Globus pallidus (tissue), 1 donor: ENCODE measurements around the gene TET1.
A peak's percentile ranks its signal among the peaks of the same experiment; 100 is the strongest.
"Not testable (repeated sequence)": the region's sequence is repeated elsewhere in the genome, so short reads cannot be mapped to it uniquely, and the experiment has no call there.

Source experiments
- DNase-seq: peaks from one replicate; pipeline ENCODE4 v3.0.0-alpha.2; 2015; ENCODE audit warnings: low spot score

TET1 gene

GRCh38 chr10:68560186-68560942 lies at the start of gene TET1:
TSS of gene TET1 (plus strand) at chr10:68560337. CDS start at chr10:68572339, 12,002 bp downstream.
- DNase-seq = peak; percentile 11

DNA sequence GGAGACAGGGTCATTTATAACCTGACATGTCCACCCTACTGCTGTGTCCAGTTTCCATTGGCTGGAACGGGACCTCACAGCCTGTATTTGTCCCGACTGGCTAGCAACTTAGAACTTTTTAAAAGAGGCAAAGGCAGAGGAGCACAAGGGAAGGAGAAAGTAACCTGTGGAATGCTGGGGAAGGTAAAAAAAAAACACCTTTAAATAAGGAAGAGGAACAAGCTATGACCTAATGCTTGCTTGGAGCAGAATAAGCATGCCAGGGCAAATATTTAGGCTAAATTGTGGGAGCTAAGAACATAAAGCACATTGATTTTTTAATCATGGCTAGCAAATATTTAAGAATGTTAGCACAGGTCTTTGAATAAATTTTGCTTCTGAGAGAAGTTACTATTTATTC lies 43.9 kb upstream of the TET1 start:
- not testable (repeated sequence) for DNase-seq

GRCh38 chr10:68516766-68517165 lies 43.4 kb upstream of the TET1 start:
- no peak for DNase-seq

GRCh38 chr10:68517188-68517587 lies 42.9 kb upstream of the TET1 start:
- no peak for DNase-seq

GRCh38 chr10:68518609-68519008 lies 41.5 kb upstream of the TET1 start:
- DNase-seq = not testable (repeated sequence)

GRCh38 chr10:68525490-68526038 lies 34.6 kb upstream of the TET1 start:
- DNase-seq = not testable (repeated sequence)

- no peak for DNase-seq
Measured at GRCh38 chr10:68526634-68527307, 33.4 kb upstream of the TET1 start.

- no peak for DNase-seq
Measured at GRCh38 chr10:68536973-68537372, 23.2 kb upstream of the TET1 start.

GRCh38 chr10:68537796-68538195 lies 22.3 kb upstream of the TET1 start:
- no peak for DNase-seq

GRCh38 chr10:68543004-68543918 lies 16.9 kb upstream of the TET1 start:
- no peak for DNase-seq

- DNase-seq = peak; percentile 62
Measured at GRCh38 chr10:68550747-68551411, 9.3 kb upstream of the TET1 start.

GRCh38 chr10:68553138-68553537 lies 7.0 kb upstream of the TET1 start:
- DNase-seq = no peak

- DNase-seq = no peak
Measured at GRCh38 chr10:68553599-68553998, 6.5 kb upstream of the TET1 start.

DNA sequence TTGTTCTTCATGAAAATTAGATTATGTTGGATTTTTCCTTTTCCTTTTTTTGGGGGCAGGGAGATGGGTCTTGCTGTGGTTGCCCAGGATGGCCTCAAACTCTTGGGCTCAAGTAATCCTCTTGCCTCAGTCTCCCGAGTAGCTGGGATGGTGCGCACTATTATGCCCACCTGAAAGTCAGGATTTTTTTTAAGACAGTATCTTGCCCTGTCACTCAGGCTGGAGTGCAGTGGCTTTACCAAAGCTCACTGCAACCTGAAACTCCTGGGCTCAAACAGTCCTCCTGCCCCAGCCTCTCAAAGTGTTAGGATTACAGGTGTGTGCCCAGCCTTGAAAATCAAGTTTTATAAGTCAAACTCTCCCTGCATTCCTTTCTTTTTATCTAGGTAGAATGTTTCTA lies 1.7 kb upstream of the TET1 start:
- DNase-seq = no peak

- no peak for DNase-seq
Measured at GRCh38 chr10:68559251-68559650, 886 bp upstream of the TET1 start.

DNA sequence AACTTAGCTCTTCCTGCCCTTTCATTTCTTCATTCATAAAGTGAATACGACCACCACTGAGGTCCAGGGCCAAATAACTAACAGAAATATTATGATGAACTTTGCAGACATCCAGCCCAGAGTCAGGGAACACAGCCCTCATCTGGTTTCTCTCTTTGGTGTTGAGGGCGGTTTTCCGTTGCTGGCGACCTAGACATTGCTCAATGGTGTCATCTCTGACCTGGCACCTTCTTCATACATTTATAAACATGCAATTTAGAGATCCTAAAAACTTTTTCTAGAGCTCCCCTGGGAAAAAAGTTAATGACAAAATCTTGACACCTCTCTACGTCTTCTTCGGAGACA lies 324 bp upstream of the TET1 start:
- no peak for DNase-seq

GRCh38 chr10:68560943-68561864 lies 1.1 kb downstream of the TET1 start:
- no peak for DNase-seq

- no peak for DNase-seq
Measured at GRCh38 chr10:68561865-68562649, 1.9 kb downstream of the TET1 start.

- DNase-seq = no peak
Measured at GRCh38 chr10:68562661-68563570, 2.8 kb downstream of the TET1 start.
